GM18907 (cell line): ENCODE measurements around the gene TMEM164.
A peak's percentile ranks its signal among the peaks of the same experiment; 100 is the strongest.

Source experiments
- ATAC-seq: cut with Tn5 transposase; IDR thresholded peaks from one replicate; pipeline ENCODE4 v1.9.1; 2021; ENCODE audit warnings: mild to moderate bottlenecking, moderate library complexity; ENCODE audit not compliant: unreplicated experiment

The TMEM164 gene

GRCh38 chrX:110003167-110004156, 548 bp downstream of the TMEM164 start:
- peak; percentile 32 for ATAC-seq

- ATAC-seq, result no peak
Observed at GRCh38 chrX:110004215-110004614, 1.3 kb downstream of the TMEM164 start.

GRCh38 chrX:110004731-110005369, 1.9 kb downstream of the TMEM164 start:
- no peak for ATAC-seq

- no peak for ATAC-seq
Observed at GRCh38 chrX:110006161-110006560, 3.2 kb downstream of the TMEM164 start.

- no peak for ATAC-seq
Observed at GRCh38 chrX:110006821-110007375, 4.0 kb downstream of the TMEM164 start.

GRCh38 chrX:110008011-110008635, 5.2 kb downstream of the TMEM164 start:
- ATAC-seq, result no peak

GRCh38 chrX:110012818-110013485, 10.0 kb downstream of the TMEM164 start:
- no peak for ATAC-seq

- no peak for ATAC-seq
Observed at GRCh38 chrX:110013968-110014367, 11.1 kb downstream of the TMEM164 start.

GRCh38 chrX:110015032-110015431, 12.1 kb downstream of the TMEM164 start:
- no peak for ATAC-seq

- no peak for ATAC-seq
Observed at GRCh38 chrX:110015915-110016314, 13.0 kb downstream of the TMEM164 start.

- ATAC-seq, result no peak
Observed at GRCh38 chrX:110020536-110020935, 17.6 kb downstream of the TMEM164 start.

GRCh38 chrX:110021258-110022022, 18.5 kb downstream of the TMEM164 start:
- no peak for ATAC-seq

- ATAC-seq, result no peak
Observed at GRCh38 chrX:110022599-110023448, 19.9 kb downstream of the TMEM164 start.

- ATAC-seq, result no peak
Observed at GRCh38 chrX:110025395-110025794, 22.5 kb downstream of the TMEM164 start.

- no peak for ATAC-seq
Observed at GRCh38 chrX:110026099-110026844, 23.4 kb downstream of the TMEM164 start.

- ATAC-seq, result no peak
Observed at GRCh38 chrX:110032534-110033147, 29.7 kb downstream of the TMEM164 start.

GRCh38 chrX:110034036-110034435, 31.1 kb downstream of the TMEM164 start:
- ATAC-seq, result no peak
